Retinal pigment epithelial cell (primary cell): ENCODE data around the gene PEMT.

ENCODE experiments used
- DNase-seq: peaks from one replicate; pipeline ENCODE4 v3.0.0-alpha.2; 2010; ENCODE audit warnings: low read depth
- H3K4me3 ChIP-seq: 2 replicates; pipeline ENCODE4 v1.5.1; 2011; ENCODE audit warnings: mild to moderate bottlenecking, low read length, control low read depth, moderate library complexity
- TF ChIP-seq, protein P1 (sequence below): conservative IDR thresholded peaks from 2 replicates; pipeline ENCODE4 v1.5.1; 2011; ENCODE audit warnings: low read depth, low read length, control low read depth, inconsistent platforms

Gene PEMT

DNA sequence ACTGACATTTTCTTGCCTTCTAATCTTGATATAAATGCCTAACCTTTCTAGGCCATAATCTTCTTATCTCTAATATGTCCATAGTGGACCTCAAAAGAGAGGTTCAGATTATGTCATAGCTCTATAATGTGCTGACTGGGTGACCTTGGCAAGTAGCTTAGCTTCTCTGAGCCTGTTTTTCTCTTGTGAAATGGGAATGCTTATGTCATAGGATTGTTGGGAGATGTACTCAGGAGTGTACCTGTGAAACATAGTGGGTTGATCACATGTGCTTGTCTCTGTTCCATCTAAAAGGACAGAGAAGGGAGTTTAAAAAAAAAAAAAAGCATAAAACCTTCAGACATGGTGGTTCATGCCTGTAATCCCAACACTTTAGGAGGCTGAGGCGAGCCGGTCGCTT lies 112.3 kb downstream of the PEMT start:
- TF ChIP-seq, protein P1, sequence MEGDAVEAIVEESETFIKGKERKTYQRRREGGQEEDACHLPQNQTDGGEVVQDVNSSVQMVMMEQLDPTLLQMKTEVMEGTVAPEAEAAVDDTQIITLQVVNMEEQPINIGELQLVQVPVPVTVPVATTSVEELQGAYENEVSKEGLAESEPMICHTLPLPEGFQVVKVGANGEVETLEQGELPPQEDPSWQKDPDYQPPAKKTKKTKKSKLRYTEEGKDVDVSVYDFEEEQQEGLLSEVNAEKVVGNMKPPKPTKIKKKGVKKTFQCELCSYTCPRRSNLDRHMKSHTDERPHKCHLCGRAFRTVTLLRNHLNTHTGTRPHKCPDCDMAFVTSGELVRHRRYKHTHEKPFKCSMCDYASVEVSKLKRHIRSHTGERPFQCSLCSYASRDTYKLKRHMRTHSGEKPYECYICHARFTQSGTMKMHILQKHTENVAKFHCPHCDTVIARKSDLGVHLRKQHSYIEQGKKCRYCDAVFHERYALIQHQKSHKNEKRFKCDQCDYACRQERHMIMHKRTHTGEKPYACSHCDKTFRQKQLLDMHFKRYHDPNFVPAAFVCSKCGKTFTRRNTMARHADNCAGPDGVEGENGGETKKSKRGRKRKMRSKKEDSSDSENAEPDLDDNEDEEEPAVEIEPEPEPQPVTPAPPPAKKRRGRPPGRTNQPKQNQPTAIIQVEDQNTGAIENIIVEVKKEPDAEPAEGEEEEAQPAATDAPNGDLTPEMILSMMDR = no peak
- no peak overlapping the region for H3K4me3 ChIP-seq
- no peak for DNase-seq

DNA sequence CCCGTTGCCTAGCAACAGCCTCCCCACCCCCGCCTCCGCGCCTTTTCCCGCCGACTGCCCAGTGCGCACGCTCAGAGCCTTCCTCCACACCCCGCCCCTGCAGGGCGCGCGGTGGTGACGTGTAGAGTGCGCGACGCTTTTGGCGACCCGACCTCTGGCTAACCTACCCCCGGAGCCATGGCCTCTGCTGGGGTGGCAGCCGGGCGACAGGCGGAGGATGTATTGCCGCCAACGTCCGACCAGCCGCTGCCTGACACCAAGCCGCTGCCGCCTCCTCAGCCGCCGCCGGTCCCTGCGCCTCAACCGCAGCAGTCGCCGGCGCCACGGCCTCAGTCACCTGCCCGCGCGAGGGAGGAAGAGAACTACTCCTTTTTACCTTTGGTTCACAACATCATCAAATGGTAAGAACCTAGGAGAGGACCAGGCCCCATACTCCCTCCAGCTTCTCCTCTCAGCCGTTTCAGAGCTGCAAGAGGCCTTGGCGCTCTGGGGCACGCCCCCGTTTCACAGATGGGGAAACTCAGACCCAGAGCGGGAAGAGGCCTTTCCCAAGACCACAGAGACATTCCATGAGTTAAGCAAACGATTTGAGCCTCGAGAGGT lies 114.5 kb downstream of the PEMT start, which contains the start of gene MED9:
MED9 (plus strand) TSS at position 136 of the 603 bp plus-strand sequence; CDS start at position 178, 42 bp downstream.
- TF ChIP-seq, protein P1 = no peak
- H3K4me3 ChIP-seq = peak within 1 kb of the TSS; percentile 91
- peak; percentile 60 for DNase-seq

DNA sequence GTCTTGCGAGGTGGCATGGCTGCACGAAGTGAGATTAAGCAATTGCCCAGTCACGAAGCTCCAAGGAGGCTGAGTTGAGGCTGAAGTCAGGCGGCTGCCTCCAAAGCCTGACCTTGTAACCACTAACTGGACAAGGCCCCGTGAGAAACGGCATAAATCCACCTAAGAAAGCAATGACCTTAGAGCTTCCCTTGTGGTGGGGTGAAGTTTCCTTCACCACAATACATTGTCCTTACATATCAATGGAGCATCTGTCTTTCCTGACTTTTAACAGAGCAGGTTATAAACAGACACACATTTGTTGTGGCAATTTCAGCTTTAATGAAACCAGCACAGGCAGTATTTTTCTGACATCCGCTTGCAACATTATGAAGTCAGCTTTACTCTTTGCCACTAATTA lies 117.2 kb downstream of the PEMT start:
- TF ChIP-seq, protein P1 = no peak
- no peak overlapping the region for H3K4me3 ChIP-seq
- DNase-seq = no peak

DNA sequence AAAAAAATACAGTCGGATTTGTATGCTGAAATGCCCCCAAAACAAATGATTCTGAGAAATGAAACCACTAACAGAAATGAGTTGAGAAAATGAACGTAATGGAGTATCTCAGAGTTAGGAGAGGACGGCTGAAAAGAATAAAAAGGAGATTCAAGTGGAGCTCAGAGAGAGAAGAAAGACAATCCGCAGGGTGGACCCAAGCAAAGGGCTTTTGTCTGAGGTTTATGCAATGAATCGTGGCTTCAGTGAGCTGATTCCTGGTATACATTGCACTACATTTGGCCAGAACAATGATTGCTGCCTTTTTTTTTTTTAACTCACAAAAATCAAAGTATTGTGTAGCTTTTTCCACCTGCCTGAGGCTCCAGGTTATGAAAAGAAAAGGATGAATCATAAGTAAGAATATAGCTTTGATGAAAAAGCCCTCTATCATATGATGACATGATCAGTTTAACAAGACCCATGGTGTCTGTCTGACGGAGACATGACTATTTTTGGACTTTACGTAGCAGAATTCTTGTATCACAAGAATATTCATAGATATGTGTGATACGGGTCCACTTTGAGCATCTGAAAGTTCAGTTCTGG lies 119.1 kb downstream of the PEMT start:
- no peak for DNase-seq
- H3K4me3 ChIP-seq = no peak overlapping the region
- TF ChIP-seq, protein P1 = no peak

- DNase-seq = no peak
- no peak overlapping the region for H3K4me3 ChIP-seq
- TF ChIP-seq, protein P1 = no peak
Measured at GRCh38 chr17:17469996-17470395, 121.5 kb downstream of the PEMT start.

GRCh38 chr17:17469358-17469757 lies 122.2 kb downstream of the PEMT start:
- no peak overlapping the region for H3K4me3 ChIP-seq
- no peak for DNase-seq
- TF ChIP-seq, protein P1 = no peak
